ENCODE data around the gene KAZN. TPM values are rescaled to one million over a fixed set of nuclear protein-coding genes. Genes with fewer than 3 reads are reported as not detected.

KAZN gene
- total and polyA plus RNA-seq, 2 of the 8 experiments (the other 6 are each of a cell fraction or from before 2014, with no cell fraction given), result 3.7 to 11.8 TPM

GRCh38 chr1:15118579-15118978, 520.1 kb downstream of the KAZN start:
- no peak overlapping the region for H2BK20ac ChIP-seq (ENCODE audit: low read length)
- H3K4me1 ChIP-seq (replicated peaks in 1 of 4; ENCODE audit: control insufficient read depth in 3 of 4, insufficient read depth in 4 of 4, low read length in 3 of 4), result no peaks in the 10 kb centered on the region
- no peaks in the 10 kb centered on the region for H3K79me1 ChIP-seq (ENCODE audit: low read depth, low read length)
- H3K23ac ChIP-seq (ENCODE audit: insufficient read length), result no peak overlapping the region
- no peaks in the 10 kb centered on the region for H3K9me3 ChIP-seq (ENCODE audit: insufficient read depth in 2 of 2, low read depth in 1 of 2, low read length in 1 of 2)
- H3K27ac ChIP-seq (ENCODE audit: low read depth, low read length), result no peak overlapping the region
- 92% methylated on average over 8 of the region's 8 CpGs; no CpG with 5 or more reads in 1 of the 2 experiments for WGBS, 2 experiments (ENCODE audit: extremely low coverage in 1 of 2, insufficient coverage in 1 of 2, insufficient read length in 1 of 2, insufficient replicate concordance in 2 of 2, low coverage in 1 of 2, low lambda C conversion rate in 2 of 2, missing lambda C conversion rate in 1 of 2)
- no peaks in the 10 kb centered on the region for H3K79me2 ChIP-seq (ENCODE audit: control insufficient read depth in 1 of 2, insufficient read depth in 2 of 2, low read length in 2 of 2)
- H4K5ac ChIP-seq (ENCODE audit: insufficient read length, low read depth, low read length), result no peak overlapping the region
- no peak overlapping the region for H3K4me3 ChIP-seq (ENCODE audit: extremely low read depth in 1 of 4, insufficient read depth in 2 of 4, low read depth in 3 of 4, low read length in 4 of 4)
- H3K14ac ChIP-seq (ENCODE audit: insufficient read length), result no peak overlapping the region
- DNase-seq (ENCODE audit: low read depth in 1 of 2, low spot score in 2 of 2), result no peak
- H4K8ac ChIP-seq (ENCODE audit: extremely low read depth, insufficient read depth, low read length), result no peak overlapping the region; the same call in 1 of the 2 replicates
- no peak overlapping the region for H2AFZ ChIP-seq (ENCODE audit: low read length)
- no peak overlapping the region for H3K56ac ChIP-seq (replicated peaks; ENCODE audit: insufficient read length, low read depth, low read length)
- no peak overlapping the region for H2BK120ac ChIP-seq (replicated peaks; ENCODE audit: low read depth, low read length)
- H2BK12ac ChIP-seq (ENCODE audit: low read depth, low read length), result no peak overlapping the region
- H3K4me2 ChIP-seq (ENCODE audit: insufficient read depth in 1 of 2, low read depth in 2 of 2, low read length in 2 of 2), result no peak overlapping the region
- CTCF ChIA-PET (ENCODE audit: partially characterized antibody), result interaction anchor here (0.6 to 0.9 kb wide), 4 partner anchors 10 to 154 kb away, joined by 3 to 4 read pairs (median 3); no protein-coding TSS in a partner anchor
- H3K9ac ChIP-seq (replicated peaks in 1 of 4; ENCODE audit: extremely low read depth in 1 of 4, low read depth in 3 of 4, low read length in 3 of 4), result no peak overlapping the region
- peaks cover 0 to 3% (median 0%) of the 10 kb centered on the region in 4 experiments; a peak in 1 of 8 replicates for H3K36me3 ChIP-seq (ENCODE audit: control insufficient read depth in 2 of 4, insufficient read depth in 4 of 4, low read length in 3 of 4)
- TF ChIP-seq ZNF274 (IDR thresholded peaks at IDR 0.05; ENCODE audit: borderline replicate concordance, extremely low read depth, low read length) (no peak), RFX5 (IDR thresholded peaks at IDR 0.05; ENCODE audit: borderline replicate concordance, low read depth, low read length) (no peak), HDAC6 (IDR thresholded peaks at IDR 0.05; ENCODE audit: low read depth, low read length) (no peak), RXRA (IDR thresholded peaks at IDR 0.05; ENCODE audit: insufficient read depth, low read depth, low read length) (no peak), TEAD4 (IDR thresholded peaks at IDR 0.05; ENCODE audit: low read depth, low read length) (no peak), NANOG (IDR thresholded peaks at IDR 0.05; ENCODE audit: insufficient read depth, low read depth, low read length, poor library complexity, severe bottlenecking) (no peak), SIRT6 (IDR thresholded peaks at IDR 0.05; ENCODE audit: low read length) (no peak), NRF1 (IDR thresholded peaks at IDR 0.05; ENCODE audit: low read depth, low read length) (no peak), EGR1 (IDR thresholded peaks at IDR 0.05; ENCODE audit: borderline replicate concordance, low read depth, low read length) (no peak), CHD2 (IDR thresholded peaks at IDR 0.05; ENCODE audit: low read length) (no peak), CBX5 (IDR thresholded peaks at IDR 0.05; ENCODE audit: low read depth, low read length) (no peak), CHD1 (IDR thresholded peaks at IDR 0.05; ENCODE audit: low read depth, low read length) (no peak), SIX5 (IDR thresholded peaks at IDR 0.05; ENCODE audit: low read depth, low read length) (no peak), SIN3A (conservative IDR thresholded peaks at IDR 0.05 in 1 of 2, IDR thresholded peaks at IDR 0.05 in 1 of 2; ENCODE audit: low read depth in 1 of 2, low read length in 2 of 2) (no peak)
- no peaks in the 10 kb centered on the region for H4K20me1 ChIP-seq (replicated peaks in 1 of 2; ENCODE audit: control insufficient read depth in 1 of 2, insufficient read depth in 2 of 2, low read length in 2 of 2)
- no peaks in the 10 kb centered on the region for H3K23me2 ChIP-seq (ENCODE audit: low read depth, low read length)
- no peak overlapping the region for H2BK15ac ChIP-seq (ENCODE audit: low read length)
- POLR2A ChIA-PET (ENCODE audit: partially characterized antibody), result no interaction called here
- no peak overlapping the region for H3K18ac ChIP-seq (ENCODE audit: extremely low read depth, low read length)
- H3K27me3 ChIP-seq (replicated peaks in 1 of 4; ENCODE audit: control insufficient read depth in 3 of 4, extremely low read depth in 1 of 4, insufficient read depth in 3 of 4, low read length in 3 of 4), result no peaks in the 10 kb centered on the region; a peak in 1 of 7 replicates
- H3K4ac ChIP-seq (replicated peaks; ENCODE audit: insufficient read length, low read depth, low read length), result no peak overlapping the region
- no peak overlapping the region for H4K91ac ChIP-seq (replicated peaks; ENCODE audit: insufficient read length, low read length)
- no peak overlapping the region for H2AK5ac ChIP-seq (ENCODE audit: low read depth, low read length)
- no peak for FAIRE-seq
- H2BK5ac ChIP-seq (ENCODE audit: low read depth, low read length), result no peak overlapping the region
